CD4-positive, alpha-beta T cell treated with Interleukin-6 for 4 hours (primary cell): ENCODE measurements around the gene KIAA1755.

Source experiments
- DNase-seq: peaks from one replicate; pipeline ENCODE4 v3.0.0-alpha.2; 2020; ENCODE audit warnings: mixed read lengths

KIAA1755 gene

GRCh38 chr20:38231531-38232121, 28.9 kb downstream of the KIAA1755 start:
- DNase-seq, result no peak

DNA sequence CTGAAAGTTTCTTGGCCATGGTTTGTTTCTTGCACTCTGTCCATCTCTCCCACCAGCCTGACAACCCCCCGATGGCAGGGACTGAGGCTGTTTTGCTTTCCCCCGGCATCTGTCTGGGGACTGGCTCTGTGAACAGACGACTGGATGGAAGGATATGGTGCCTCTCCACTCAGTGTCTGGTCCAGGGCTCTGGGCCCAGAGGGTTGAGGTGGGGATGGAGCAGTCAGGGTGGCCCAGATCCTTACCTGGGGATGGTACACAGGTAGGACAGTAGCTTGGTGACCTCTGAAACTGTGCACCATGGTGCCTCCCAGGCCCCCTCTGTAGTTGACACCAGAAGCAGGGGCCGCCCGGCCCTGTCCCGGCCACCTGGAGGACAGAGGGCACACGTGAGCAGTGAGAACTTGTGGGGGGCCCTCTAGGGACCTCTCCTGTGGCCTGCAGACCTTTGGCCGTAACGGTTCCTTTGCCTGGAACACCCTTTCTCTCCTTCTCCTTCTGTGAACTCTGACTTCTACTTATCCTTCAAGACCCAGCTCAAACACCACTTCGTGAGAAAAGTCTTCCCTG, 29.5 kb downstream of the KIAA1755 start:
- no peak for DNase-seq

GRCh38 chr20:38230253-38230551, 30.3 kb downstream of the KIAA1755 start:
- DNase-seq, result no peak

- DNase-seq, result no peak
Measured at GRCh38 chr20:38229376-38230252, 30.9 kb downstream of the KIAA1755 start.

DNA sequence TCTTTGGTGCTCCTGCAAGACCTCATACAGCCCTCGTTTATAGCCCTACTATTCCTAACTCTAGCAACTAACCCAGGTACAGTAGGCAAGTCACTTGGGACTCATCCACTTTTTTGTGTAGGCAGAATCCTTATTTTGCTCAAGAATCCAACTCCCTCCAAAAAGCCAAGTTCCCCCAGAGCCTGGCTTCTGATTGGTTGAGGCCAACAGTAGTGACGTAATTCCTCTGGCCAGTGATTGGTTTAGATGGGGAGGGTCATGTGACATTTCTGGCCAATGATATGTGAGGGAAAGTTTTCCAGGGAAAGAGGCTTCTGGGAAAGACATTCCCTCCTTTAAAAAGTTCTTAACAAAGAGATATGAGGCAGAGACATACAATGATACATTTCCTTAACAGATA, 32.1 kb downstream of the KIAA1755 start:
- DNase-seq, result no peak

- no peak for DNase-seq
Measured at GRCh38 chr20:38227420-38228360, 32.8 kb downstream of the KIAA1755 start.

GRCh38 chr20:38226553-38226952, 34.0 kb downstream of the KIAA1755 start:
- no peak for DNase-seq

DNA sequence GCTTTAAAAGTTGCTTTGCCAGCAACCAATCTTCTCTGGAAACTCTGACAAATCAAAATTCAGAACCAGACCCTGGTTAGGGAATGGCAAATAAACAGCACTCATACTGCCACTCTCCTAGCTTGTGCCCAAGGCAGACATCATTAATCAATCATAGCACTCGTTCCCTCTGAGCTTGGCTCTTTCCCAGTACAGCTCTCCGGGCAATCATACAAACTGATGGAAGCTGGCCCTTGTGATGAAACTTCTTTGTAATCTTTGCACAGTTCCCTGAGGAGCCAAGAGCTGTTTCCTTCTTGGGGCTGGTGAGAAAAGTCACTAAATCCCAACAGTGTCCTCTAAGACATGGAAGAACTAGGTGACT, 34.7 kb downstream of the KIAA1755 start:
- no peak for DNase-seq

DNA sequence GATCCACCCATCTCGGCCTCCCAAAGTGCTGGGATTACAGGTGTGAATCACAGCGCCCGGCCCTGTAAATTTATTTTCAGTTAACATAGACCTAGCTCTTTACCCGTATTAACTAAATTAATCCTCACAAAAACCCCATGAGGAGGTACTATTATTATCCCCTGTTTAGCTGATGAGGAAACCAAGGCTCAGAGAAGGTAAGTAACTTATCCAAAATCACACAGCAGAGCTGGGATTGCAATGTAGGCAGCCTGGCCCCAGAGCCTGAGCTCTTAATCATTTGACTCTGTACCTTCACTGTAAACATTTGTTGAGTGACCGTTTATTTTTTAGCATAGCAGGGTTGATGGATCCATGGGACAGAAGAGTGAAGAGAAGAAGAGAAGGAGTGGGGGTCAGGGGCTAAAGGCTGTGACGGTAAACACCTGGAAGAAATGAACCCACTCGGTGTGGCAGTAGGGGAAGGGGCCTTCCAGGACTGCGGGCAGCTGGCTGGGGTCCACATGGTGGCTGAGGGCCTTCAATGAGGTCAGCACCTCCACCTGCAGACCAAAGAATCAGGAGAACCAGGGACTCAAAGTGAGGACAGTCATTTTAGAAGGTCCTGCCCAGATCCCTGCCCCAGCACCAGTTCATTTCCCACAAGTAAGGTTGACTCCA, 35.2 kb downstream of the KIAA1755 start:
- no peak for DNase-seq

- DNase-seq, result no peak
Measured at GRCh38 chr20:38224531-38224930, 36.0 kb downstream of the KIAA1755 start.

- no peak for DNase-seq
Measured at GRCh38 chr20:38223743-38224100, 36.8 kb downstream of the KIAA1755 start.

DNA sequence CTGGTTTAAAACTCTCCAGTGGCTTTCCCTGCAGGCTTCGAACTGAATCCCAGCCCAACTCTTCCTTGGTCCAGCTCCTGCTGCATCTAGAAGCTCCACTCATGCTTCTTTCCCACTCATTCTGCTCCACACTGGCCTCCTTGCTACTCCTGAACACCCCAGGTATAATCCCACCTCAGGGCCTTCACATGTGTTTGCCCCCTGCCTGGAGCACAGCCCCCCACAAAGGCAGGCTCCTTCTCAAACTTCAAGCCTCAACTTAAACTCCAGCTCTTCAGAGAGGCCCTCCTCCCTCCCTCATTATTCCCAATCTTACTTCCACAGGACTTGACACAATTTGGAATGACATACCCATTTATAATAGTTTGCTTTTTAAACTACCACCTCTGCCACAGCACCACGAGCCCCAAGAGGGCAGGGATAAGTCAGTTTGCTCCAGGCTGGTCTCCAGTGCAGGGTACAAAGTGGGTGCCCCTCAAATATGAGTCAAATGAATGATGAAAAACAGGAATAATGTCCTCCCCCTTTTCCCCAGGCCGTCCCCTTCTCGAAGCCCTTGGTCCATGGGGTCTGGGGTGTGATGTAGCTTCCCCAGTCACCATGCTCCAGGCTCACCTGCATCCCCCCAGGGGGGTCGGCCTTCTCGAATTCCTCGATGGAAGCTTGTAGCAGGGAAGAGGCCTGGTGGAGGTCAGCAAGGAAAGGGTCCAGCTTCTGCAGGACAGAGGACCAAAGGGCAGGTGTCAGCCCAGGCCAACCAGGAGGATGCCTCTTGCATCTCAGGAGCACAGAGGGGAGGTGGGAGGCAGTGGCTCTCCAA, 37.4 kb downstream of the KIAA1755 start:
- no peak for DNase-seq

DNA sequence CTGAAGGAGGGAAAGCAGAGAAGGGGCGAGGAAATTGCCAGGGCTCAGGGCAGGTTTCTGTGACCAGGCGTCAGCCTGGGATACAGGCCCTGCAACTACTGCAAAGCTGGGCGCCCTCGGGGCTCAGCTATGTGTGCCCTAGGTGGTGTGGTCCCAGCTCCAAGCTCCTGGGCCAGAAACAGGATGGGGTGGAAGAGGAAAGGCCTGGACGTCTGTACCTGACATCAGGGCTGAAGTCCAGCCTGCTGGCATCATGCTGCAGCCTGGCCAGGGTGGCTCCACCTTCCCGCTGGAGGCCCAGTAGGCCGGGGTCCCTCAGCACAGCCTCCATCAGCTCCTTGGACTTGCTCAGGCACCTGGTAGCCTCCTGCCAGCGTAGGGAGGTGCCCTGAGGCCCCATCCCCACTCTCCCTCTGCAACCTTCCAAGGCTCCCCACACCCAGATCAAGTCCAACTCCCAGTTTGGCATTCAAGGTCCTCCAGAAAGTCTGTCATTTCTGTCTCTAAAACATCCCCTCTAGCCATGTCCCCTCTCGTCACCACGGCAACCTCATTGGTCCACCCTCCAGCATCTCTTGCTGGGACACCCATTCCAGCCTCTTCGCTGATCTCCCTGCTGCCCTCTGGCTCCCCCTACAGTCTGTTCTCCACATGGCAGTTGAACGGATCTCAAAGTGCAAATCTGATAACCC, 38.2 kb downstream of the KIAA1755 start:
- peak; percentile 42 for DNase-seq

DNA sequence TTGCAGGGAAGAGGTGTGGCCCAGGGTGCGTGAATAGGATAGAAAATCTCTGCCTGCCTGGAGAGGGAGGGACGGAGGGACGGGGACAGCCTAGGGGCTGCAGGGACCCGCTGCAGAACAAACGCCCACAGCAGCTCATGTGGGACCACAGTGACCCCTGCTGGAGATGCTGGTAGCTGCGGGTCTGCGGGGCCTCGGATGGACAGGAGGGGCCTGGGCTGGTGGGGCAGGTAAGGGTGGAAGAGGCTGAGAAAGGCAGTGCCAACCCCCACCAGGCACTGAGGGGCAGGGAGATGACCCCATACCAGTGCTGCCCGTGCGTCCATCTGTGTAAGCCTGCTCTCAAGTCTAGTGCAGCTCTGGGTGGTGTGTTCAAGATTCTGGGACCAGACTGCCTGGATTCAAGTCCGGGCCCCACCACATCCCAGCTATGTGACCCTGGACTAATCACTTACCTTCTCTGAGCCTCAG, 39.4 kb downstream of the KIAA1755 start:
- peak; percentile 61 for DNase-seq

- DNase-seq, result no peak
Measured at GRCh38 chr20:38220587-38221118, 39.9 kb downstream of the KIAA1755 start.

DNA sequence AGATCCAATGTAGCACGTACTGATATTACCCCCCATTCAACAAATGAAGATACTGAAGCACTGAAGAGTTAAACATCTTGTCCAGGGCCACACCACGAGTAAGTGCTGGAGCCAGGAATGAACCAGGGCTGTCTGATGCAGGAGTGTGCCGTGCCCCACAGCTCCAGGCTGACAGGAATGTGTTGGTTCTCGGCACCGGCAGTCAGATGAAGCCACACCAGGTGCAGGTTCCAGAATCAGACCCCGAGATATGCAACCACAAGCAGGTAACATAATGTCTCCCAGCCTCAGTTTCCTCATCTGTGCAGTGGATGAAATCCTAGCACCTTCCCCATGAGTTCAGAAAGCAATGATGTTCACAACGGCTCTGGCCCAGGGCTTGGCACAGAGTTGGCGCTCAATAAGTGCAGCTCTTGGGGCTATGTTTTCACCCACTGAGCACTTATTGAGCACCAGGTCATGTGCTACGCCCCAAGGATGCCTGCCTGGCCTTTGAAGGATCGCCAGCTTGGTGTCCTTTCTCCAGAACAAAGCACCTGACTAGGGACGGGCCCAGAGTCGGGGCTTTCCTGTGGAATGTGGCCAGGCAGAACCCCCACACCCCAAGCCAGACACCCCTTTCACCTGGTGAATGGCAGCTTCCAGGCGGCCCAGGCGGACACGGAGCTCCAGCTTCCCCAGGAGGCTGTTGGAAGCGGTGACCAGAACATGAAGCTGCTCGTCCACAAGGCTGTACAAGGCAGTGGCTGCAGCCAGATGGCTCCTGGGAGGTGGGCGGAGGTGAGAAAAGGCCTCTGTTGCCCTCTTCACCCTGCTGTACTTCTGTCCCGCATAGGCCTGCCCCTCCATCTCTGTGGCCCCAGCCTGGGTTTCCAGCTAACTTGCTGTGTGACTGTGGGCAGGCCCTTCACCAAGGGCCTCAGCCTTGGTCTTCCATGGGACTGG, 41.3 kb downstream of the KIAA1755 start:
- no peak for DNase-seq

- DNase-seq, result no peak
Measured at GRCh38 chr20:38218566-38218885, 42.0 kb downstream of the KIAA1755 start.

GRCh38 chr20:38217791-38218565, 42.6 kb downstream of the KIAA1755 start:
- no peak for DNase-seq
